GM21825 (cell line): ENCODE data around the gene CNKSR3.

ENCODE experiments used
- ATAC-seq: cut with Tn5 transposase; IDR thresholded peaks from one replicate; pipeline ENCODE4 v1.9.1; 2021; ENCODE audit warnings: mild to moderate bottlenecking, moderate library complexity; ENCODE audit not compliant: unreplicated experiment

Gene CNKSR3

GRCh38 chr6:154458565-154459470 lies 51.7 kb downstream of the CNKSR3 start:
- no peak for ATAC-seq

GRCh38 chr6:154457881-154458284 lies 52.6 kb downstream of the CNKSR3 start:
- no peak for ATAC-seq

GRCh38 chr6:154457046-154457713 lies 53.3 kb downstream of the CNKSR3 start:
- ATAC-seq, result no peak

GRCh38 chr6:154453329-154453728 lies 57.2 kb downstream of the CNKSR3 start:
- ATAC-seq, result no peak

GRCh38 chr6:154450498-154450897 lies 60.0 kb downstream of the CNKSR3 start:
- no peak for ATAC-seq

GRCh38 chr6:154448448-154449096 lies 61.9 kb downstream of the CNKSR3 start:
- ATAC-seq, result no peak

GRCh38 chr6:154447954-154448353 lies 62.5 kb downstream of the CNKSR3 start:
- no peak for ATAC-seq

GRCh38 chr6:154446984-154447383 lies 63.5 kb downstream of the CNKSR3 start:
- ATAC-seq, result no peak

- no peak for ATAC-seq
Measured at GRCh38 chr6:154445417-154445816, 65.1 kb downstream of the CNKSR3 start.

- ATAC-seq, result peak; percentile 25
Measured at GRCh38 chr6:154441995-154442310, 68.5 kb downstream of the CNKSR3 start.

GRCh38 chr6:154440422-154441043 lies 70.0 kb downstream of the CNKSR3 start:
- no peak for ATAC-seq

GRCh38 chr6:154440022-154440421 lies 70.5 kb downstream of the CNKSR3 start:
- no peak for ATAC-seq

GRCh38 chr6:154438882-154439415 lies 71.5 kb downstream of the CNKSR3 start:
- ATAC-seq, result no peak

- no peak for ATAC-seq
Measured at GRCh38 chr6:154435400-154435945, 75.0 kb downstream of the CNKSR3 start.

GRCh38 chr6:154434662-154435061 lies 75.8 kb downstream of the CNKSR3 start:
- no peak for ATAC-seq

- ATAC-seq, result no peak
Measured at GRCh38 chr6:154433477-154434241, 76.8 kb downstream of the CNKSR3 start.

GRCh38 chr6:154432533-154433476 lies 77.7 kb downstream of the CNKSR3 start:
- ATAC-seq, result no peak

GRCh38 chr6:154430481-154430919 lies 80.0 kb downstream of the CNKSR3 start:
- no peak for ATAC-seq

- no peak for ATAC-seq
Measured at GRCh38 chr6:154429711-154430110, 80.8 kb downstream of the CNKSR3 start.
